Esophagus squamous epithelium (tissue), 4 donors: ENCODE results near the gene RNF126.
A peak's percentile ranks its signal among the peaks of the same experiment; 100 is the strongest.

Source experiments
- CTCF ChIP-seq, 6 experiments: fragments of 450-650 bp in 4 of 6; fragments of 200-600 bp in 2 of 6; sonication (generic) in 2 of 6; IDR thresholded peaks; one replicate each; pipeline ENCODE4 v1.5.1; 2016 to 2019; ENCODE audit warnings: antibody characterized with exemption in 6 of 6, mild to moderate bottlenecking in 4 of 6, moderate library complexity in 4 of 6
- POLR2A ChIP-seq, 4 donors: fragments of 450-650 bp; IDR thresholded peaks; one replicate each; pipeline ENCODE4 v1.6.1; 2017; ENCODE audit warnings: antibody characterized with exemption in 4 of 4, mild to moderate bottlenecking in 4 of 4, moderate library complexity in 3 of 4

DNA sequence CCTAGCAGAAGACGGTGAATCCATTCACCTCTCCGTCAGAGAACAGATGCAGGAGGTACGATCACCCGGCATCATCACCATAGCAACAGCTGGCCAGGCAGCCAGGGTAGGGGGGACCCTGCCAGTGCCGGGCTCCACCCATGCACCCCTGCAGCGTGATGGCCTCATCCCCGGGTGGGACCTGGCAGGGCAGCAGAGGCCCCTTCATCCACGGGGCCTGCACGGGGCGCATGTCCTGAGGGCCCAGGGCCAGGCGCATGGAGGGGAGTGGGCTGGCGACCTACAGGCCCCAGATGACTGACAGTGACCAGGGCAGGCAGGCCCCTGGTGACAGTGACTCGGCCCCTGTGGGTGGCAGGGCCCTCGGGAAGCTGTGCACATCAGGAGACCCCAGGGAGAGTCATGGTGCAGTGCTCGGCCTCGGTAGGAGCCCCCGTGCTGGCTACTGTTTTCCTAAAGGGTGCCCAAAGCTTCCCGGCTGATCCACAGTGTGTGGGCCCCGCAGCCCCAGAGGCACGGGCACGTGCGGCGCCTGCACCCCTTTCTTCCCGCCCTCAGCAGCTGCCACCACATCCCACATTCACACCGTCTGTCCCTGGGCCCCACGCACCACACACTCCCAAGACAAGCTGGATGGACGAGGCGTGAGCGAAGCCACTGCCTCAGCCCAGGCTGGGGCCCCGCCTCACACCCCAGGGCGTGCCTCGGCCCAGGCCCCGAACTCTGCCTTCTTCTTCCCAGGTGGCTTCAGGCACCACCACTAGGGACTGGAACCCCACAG, 4.8 kb downstream of the RNF126 start:
- TF ChIP-seq CTCF (IDR thresholded peaks at IDR 0.05) (peak in 1 of 6 experiments; percentile 9), POLR2A (IDR thresholded peaks at IDR 0.05) (no peak)
